Measurements from ENCODE around the gene ADRB2.

The ADRB2 gene

GRCh38 chr5:148830211-148830610 is 3.8 kb downstream of the ADRB2 start:
- Histone ChIP-seq H3K4me1 (ENCODE audit: control insufficient read depth, insufficient read depth, low read length) (peaks cover 4% of the 10 kb centered on the region; the same call in 1 of the 2 replicates), H3K36me3 (ENCODE audit: control insufficient read depth, insufficient read depth, low read length) (no peaks in the 10 kb centered on the region), H3K9me3 (ENCODE audit: control insufficient read depth, insufficient read depth, low read length) (no peaks in the 10 kb centered on the region), H3K27me3 (ENCODE audit: control insufficient read depth, insufficient read depth, low read length) (peaks cover 4% of the 10 kb centered on the region; the same call in 1 of the 2 replicates), H3K4me3 (ENCODE audit: low read length) (no peak overlapping the region), H3K27ac (ENCODE audit: low read length) (no peak overlapping the region)
- DNase-seq (ENCODE audit: low read depth, low spot score), result no peak
- WGBS (ENCODE audit: insufficient coverage, insufficient read length), result no CpG with 5 or more reads among the region's 2 CpGs

GRCh38 chr5:148831590-148832565 is 5.5 kb downstream of the ADRB2 start:
- DNase-seq (ENCODE audit: low read depth, low spot score), result no peak
- no CpG with 5 or more reads among the region's 8 CpGs for WGBS (ENCODE audit: insufficient coverage, insufficient read length)
- peaks cover 2% of the 10 kb centered on the region; the same call in 1 of the 2 replicates for H3K4me1 ChIP-seq (ENCODE audit: control insufficient read depth, insufficient read depth, low read length)

GRCh38 chr5:148833122-148833521 is 6.7 kb downstream of the ADRB2 start:
- H3K27me3 ChIP-seq (ENCODE audit: control insufficient read depth, insufficient read depth, low read length), result no peaks in the 10 kb centered on the region
- no CpG with 5 or more reads among the region's 2 CpGs for WGBS (ENCODE audit: insufficient coverage, insufficient read length)
- no peaks in the 10 kb centered on the region for H3K36me3 ChIP-seq (ENCODE audit: control insufficient read depth, insufficient read depth, low read length)
- DNase-seq (ENCODE audit: low read depth, low spot score), result no peak
- no peaks in the 10 kb centered on the region for H3K9me3 ChIP-seq (ENCODE audit: control insufficient read depth, insufficient read depth, low read length)
- H3K27ac ChIP-seq (ENCODE audit: low read length), result no peak overlapping the region
- no peak overlapping the region for H3K4me3 ChIP-seq (ENCODE audit: low read length)
- 0 out of 2 replicates have a peak, but pooled peaks cover 1% of the 10 kb centered on the region for H3K4me1 ChIP-seq (ENCODE audit: control insufficient read depth, insufficient read depth, low read length)

More at GRCh38 chr5:148831590-148832565, 5.5 kb downstream of the ADRB2 start:
- peaks cover 2% of the 10 kb centered on the region; the same call in 1 of the 2 replicates for H3K27me3 ChIP-seq (ENCODE audit: control insufficient read depth, insufficient read depth, low read length)
- no peak overlapping the region for H3K4me3 ChIP-seq (ENCODE audit: low read length)
- H3K27ac ChIP-seq (ENCODE audit: low read length), result no peak overlapping the region
- no peaks in the 10 kb centered on the region for H3K9me3 ChIP-seq (ENCODE audit: control insufficient read depth, insufficient read depth, low read length)
- no peaks in the 10 kb centered on the region for H3K36me3 ChIP-seq (ENCODE audit: control insufficient read depth, insufficient read depth, low read length)

GRCh38 chr5:148833925-148834324 is 7.5 kb downstream of the ADRB2 start:
- no peak overlapping the region for H3K27ac ChIP-seq (ENCODE audit: low read length)
- WGBS (ENCODE audit: insufficient coverage, insufficient read length), result no CpG with 5 or more reads among the region's 2 CpGs
- no peaks in the 10 kb centered on the region for H3K27me3 ChIP-seq (ENCODE audit: control insufficient read depth, insufficient read depth, low read length)
- H3K4me3 ChIP-seq (ENCODE audit: low read length), result no peak overlapping the region
- no peak for DNase-seq (ENCODE audit: low read depth, low spot score)
- no peaks in the 10 kb centered on the region for H3K36me3 ChIP-seq (ENCODE audit: control insufficient read depth, insufficient read depth, low read length)
- H3K9me3 ChIP-seq (ENCODE audit: control insufficient read depth, insufficient read depth, low read length), result no peaks in the 10 kb centered on the region
- no peaks in the 10 kb centered on the region for H3K4me1 ChIP-seq (ENCODE audit: control insufficient read depth, insufficient read depth, low read length)

- Histone ChIP-seq H3K4me3 (ENCODE audit: low read length) (no peak overlapping the region), H3K27me3 (ENCODE audit: control insufficient read depth, insufficient read depth, low read length) (no peaks in the 10 kb centered on the region), H3K4me1 (ENCODE audit: control insufficient read depth, insufficient read depth, low read length) (no peaks in the 10 kb centered on the region), H3K36me3 (ENCODE audit: control insufficient read depth, insufficient read depth, low read length) (no peaks in the 10 kb centered on the region), H3K27ac (ENCODE audit: low read length) (no peak overlapping the region), H3K9me3 (ENCODE audit: control insufficient read depth, insufficient read depth, low read length) (no peaks in the 10 kb centered on the region)
- no CpG with 5 or more reads among the region's 4 CpGs for WGBS (ENCODE audit: insufficient coverage, insufficient read length)
- DNase-seq (ENCODE audit: low read depth, low spot score), result no peak
Observed at GRCh38 chr5:148834689-148835088, 8.3 kb downstream of the ADRB2 start.

GRCh38 chr5:148836272-148837250 is 10.2 kb downstream of the ADRB2 start:
- Histone ChIP-seq H3K27me3 (ENCODE audit: control insufficient read depth, insufficient read depth, low read length) (no peaks in the 10 kb centered on the region), H3K9me3 (ENCODE audit: control insufficient read depth, insufficient read depth, low read length) (no peaks in the 10 kb centered on the region), H3K4me1 (ENCODE audit: control insufficient read depth, insufficient read depth, low read length) (no peaks in the 10 kb centered on the region), H3K4me3 (ENCODE audit: low read length) (no peak overlapping the region), H3K36me3 (ENCODE audit: control insufficient read depth, insufficient read depth, low read length) (no peaks in the 10 kb centered on the region), H3K27ac (ENCODE audit: low read length) (no peak overlapping the region)
- DNase-seq (ENCODE audit: low read depth, low spot score), result no peak
- WGBS (ENCODE audit: insufficient coverage, insufficient read length), result no CpG with 5 or more reads among the region's 11 CpGs

- no peak overlapping the region for H3K4me3 ChIP-seq (ENCODE audit: low read length)
- no peaks in the 10 kb centered on the region for H3K9me3 ChIP-seq (ENCODE audit: control insufficient read depth, insufficient read depth, low read length)
- no peaks in the 10 kb centered on the region for H3K27me3 ChIP-seq (ENCODE audit: control insufficient read depth, insufficient read depth, low read length)
- H3K36me3 ChIP-seq (ENCODE audit: control insufficient read depth, insufficient read depth, low read length), result no peaks in the 10 kb centered on the region
- WGBS (ENCODE audit: insufficient coverage, insufficient read length), result no CpG with 5 or more reads among the region's 3 CpGs
- H3K27ac ChIP-seq (ENCODE audit: low read length), result no peak overlapping the region
- H3K4me1 ChIP-seq (ENCODE audit: control insufficient read depth, insufficient read depth, low read length), result no peaks in the 10 kb centered on the region
- no peak for DNase-seq (ENCODE audit: low read depth, low spot score)
Observed at GRCh38 chr5:148837383-148837782, 11.0 kb downstream of the ADRB2 start.

GRCh38 chr5:148838357-148838756 is 11.9 kb downstream of the ADRB2 start:
- 0 out of 2 replicates have a peak, but pooled peaks cover 2% of the 10 kb centered on the region for H3K4me1 ChIP-seq (ENCODE audit: control insufficient read depth, insufficient read depth, low read length)
- no peak overlapping the region for H3K4me3 ChIP-seq (ENCODE audit: low read length)
- no peaks in the 10 kb centered on the region for H3K9me3 ChIP-seq (ENCODE audit: control insufficient read depth, insufficient read depth, low read length)
- no peak for DNase-seq (ENCODE audit: low read depth, low spot score)
- no CpG with 5 or more reads among the region's 1 CpG for WGBS (ENCODE audit: insufficient coverage, insufficient read length)
- H3K27ac ChIP-seq (ENCODE audit: low read length), result no peak overlapping the region
- no peaks in the 10 kb centered on the region for H3K36me3 ChIP-seq (ENCODE audit: control insufficient read depth, insufficient read depth, low read length)
- no peaks in the 10 kb centered on the region for H3K27me3 ChIP-seq (ENCODE audit: control insufficient read depth, insufficient read depth, low read length)

GRCh38 chr5:148839960-148840359 is 13.5 kb downstream of the ADRB2 start:
- H3K36me3 ChIP-seq (ENCODE audit: control insufficient read depth, insufficient read depth, low read length), result no peaks in the 10 kb centered on the region
- no peaks in the 10 kb centered on the region for H3K9me3 ChIP-seq (ENCODE audit: control insufficient read depth, insufficient read depth, low read length)
- no peak overlapping the region for H3K4me3 ChIP-seq (ENCODE audit: low read length)
- 0 out of 2 replicates have a peak, but pooled peaks cover 2% of the 10 kb centered on the region for H3K4me1 ChIP-seq (ENCODE audit: control insufficient read depth, insufficient read depth, low read length)
- no peak for DNase-seq (ENCODE audit: low read depth, low spot score)
- no peaks in the 10 kb centered on the region for H3K27me3 ChIP-seq (ENCODE audit: control insufficient read depth, insufficient read depth, low read length)
- no CpG with 5 or more reads among the region's 4 CpGs for WGBS (ENCODE audit: insufficient coverage, insufficient read length)
- H3K27ac ChIP-seq (ENCODE audit: low read length), result no peak overlapping the region

- DNase-seq (ENCODE audit: low read depth, low spot score), result no peak
- no peaks in the 10 kb centered on the region for H3K36me3 ChIP-seq (ENCODE audit: control insufficient read depth, insufficient read depth, low read length)
- H3K4me3 ChIP-seq (ENCODE audit: low read length), result no peak overlapping the region
- 0 out of 2 replicates have a peak, but pooled peaks cover 2% of the 10 kb centered on the region for H3K4me1 ChIP-seq (ENCODE audit: control insufficient read depth, insufficient read depth, low read length)
- no peaks in the 10 kb centered on the region for H3K9me3 ChIP-seq (ENCODE audit: control insufficient read depth, insufficient read depth, low read length)
- H3K27ac ChIP-seq (ENCODE audit: low read length), result no peak overlapping the region
- WGBS (ENCODE audit: insufficient coverage, insufficient read length), result no CpG with 5 or more reads among the region's 1 CpG
- H3K27me3 ChIP-seq (ENCODE audit: control insufficient read depth, insufficient read depth, low read length), result no peaks in the 10 kb centered on the region
Observed at GRCh38 chr5:148840531-148840930, 14.1 kb downstream of the ADRB2 start.
